ENCODE data around the gene CHRM4. TPM values are rescaled to one million over a fixed set of nuclear protein-coding genes. Genes with fewer than 3 reads are reported as not detected.

CHRM4 gene
- total RNA-seq, 1 experiment from 2014 or later = 1.1 TPM

DNA sequence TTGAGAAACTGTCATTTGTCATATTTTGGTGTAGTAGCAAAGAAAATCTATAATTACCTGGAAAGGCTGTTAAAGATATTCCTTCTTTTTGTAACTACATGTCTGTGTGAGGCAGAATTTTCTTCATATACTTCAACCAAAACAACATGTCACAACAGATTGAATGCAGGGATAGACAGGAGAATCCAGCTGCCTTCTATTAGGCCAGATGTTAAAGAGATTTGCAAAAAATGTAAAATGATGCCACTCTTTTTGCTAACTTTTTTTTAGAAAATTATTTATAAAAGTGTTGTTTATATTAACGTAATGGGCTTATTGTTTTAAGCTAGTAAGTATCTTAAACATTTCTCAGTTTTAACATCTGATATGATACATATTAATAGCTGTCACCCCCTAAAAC lies 31.6 kb downstream of the CHRM4 start:
- ATAC-seq = no peak
- Histone ChIP-seq H3K27me3 (ENCODE audit: insufficient read depth, low read length) (no peaks in the 10 kb centered on the region), H3K27ac (ENCODE audit: low read depth, low read length) (no peak overlapping the region), H3K36me3 (ENCODE audit: control insufficient read depth in 1 of 2, insufficient read depth in 2 of 2, low read length in 2 of 2) (no peaks in the 10 kb centered on the region), H4K20me1 (ENCODE audit: insufficient read depth) (no peaks in the 10 kb centered on the region), H3K79me2 (ENCODE audit: insufficient read depth, low read length) (peaks cover 68% of the 10 kb centered on the region), H3K4me1 (ENCODE audit: control insufficient read depth in 1 of 2, insufficient read depth in 2 of 2, low read length in 2 of 2) (peaks cover 20 to 40% of the 10 kb centered on the region in 2 experiments), H3K9me2 (ENCODE audit: insufficient read depth) (no peaks in the 10 kb centered on the region), H3K4me3 (replicated peaks in 1 of 2; ENCODE audit: low read depth in 1 of 2, low read length in 2 of 2) (no peak overlapping the region), H3K4me2 (ENCODE audit: low read length) (no peak overlapping the region), H3K9ac (ENCODE audit: low read length) (no peak overlapping the region), H3K9me3 (ENCODE audit: control insufficient read depth in 1 of 2, insufficient read depth in 1 of 2, low read depth in 1 of 2, low read length in 2 of 2) (no peaks in the 10 kb centered on the region), H2AFZ (ENCODE audit: low read depth, low read length, poor library complexity, severe bottlenecking) (no peak overlapping the region)
- BruUV-seq (replicated peaks) = no TSS peak
- ChIA-PET CTCF (interaction anchor here (1.0 to 2.5 kb wide), 4 partner anchors 7 to 111 kb away, joined by 3 to 10 read pairs (median 4); partner anchors contain the start of gene DGKZ), RAD21 (ENCODE audit: low non-redundant PET in 1 of 2, low total read pairs in 2 of 2, uncharacterized antibody in 2 of 2, unreplicated experiment in 2 of 2) (no interaction called here), POLR2A (interaction anchor here (0.6 kb wide), 1 partner anchor 239 kb away, joined by 5 read pairs; no protein-coding TSS in a partner anchor)
- TF ChIP-seq YY1 (IDR thresholded peaks at IDR 0.05; ENCODE audit: extremely low read depth, insufficient replicate concordance, low read depth, low read length) = no peak
- TF ChIP-seq, protein P1, sequence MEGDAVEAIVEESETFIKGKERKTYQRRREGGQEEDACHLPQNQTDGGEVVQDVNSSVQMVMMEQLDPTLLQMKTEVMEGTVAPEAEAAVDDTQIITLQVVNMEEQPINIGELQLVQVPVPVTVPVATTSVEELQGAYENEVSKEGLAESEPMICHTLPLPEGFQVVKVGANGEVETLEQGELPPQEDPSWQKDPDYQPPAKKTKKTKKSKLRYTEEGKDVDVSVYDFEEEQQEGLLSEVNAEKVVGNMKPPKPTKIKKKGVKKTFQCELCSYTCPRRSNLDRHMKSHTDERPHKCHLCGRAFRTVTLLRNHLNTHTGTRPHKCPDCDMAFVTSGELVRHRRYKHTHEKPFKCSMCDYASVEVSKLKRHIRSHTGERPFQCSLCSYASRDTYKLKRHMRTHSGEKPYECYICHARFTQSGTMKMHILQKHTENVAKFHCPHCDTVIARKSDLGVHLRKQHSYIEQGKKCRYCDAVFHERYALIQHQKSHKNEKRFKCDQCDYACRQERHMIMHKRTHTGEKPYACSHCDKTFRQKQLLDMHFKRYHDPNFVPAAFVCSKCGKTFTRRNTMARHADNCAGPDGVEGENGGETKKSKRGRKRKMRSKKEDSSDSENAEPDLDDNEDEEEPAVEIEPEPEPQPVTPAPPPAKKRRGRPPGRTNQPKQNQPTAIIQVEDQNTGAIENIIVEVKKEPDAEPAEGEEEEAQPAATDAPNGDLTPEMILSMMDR (IDR thresholded peaks at IDR 0.05 in 2 of 3, conservative IDR thresholded peaks at IDR 0.05 in 1 of 3; ENCODE audit: borderline replicate concordance in 1 of 3, insufficient read depth in 1 of 3, low read depth in 2 of 3, low read length in 2 of 3) = no peak
- no peak for TF ChIP-seq ZNF274 (IDR thresholded peaks at IDR 0.05; ENCODE audit: low read depth, low read length)
- no peak for TF ChIP-seq CEBPB (IDR thresholded peaks at IDR 0.05; ENCODE audit: low read depth)
- TF ChIP-seq, protein P2, sequence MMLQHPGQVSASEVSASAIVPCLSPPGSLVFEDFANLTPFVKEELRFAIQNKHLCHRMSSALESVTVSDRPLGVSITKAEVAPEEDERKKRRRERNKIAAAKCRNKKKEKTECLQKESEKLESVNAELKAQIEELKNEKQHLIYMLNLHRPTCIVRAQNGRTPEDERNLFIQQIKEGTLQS (IDR thresholded peaks at IDR 0.05) = no peak
- no peak for TF ChIP-seq TCF7L2 (IDR thresholded peaks at IDR 0.05; ENCODE audit: borderline replicate concordance, extremely low read depth, insufficient read depth, insufficient read length)
- no peak for TF ChIP-seq CBX3 (IDR thresholded peaks at IDR 0.05; ENCODE audit: low read depth)
- TF ChIP-seq EZH2phosphoT487 (IDR thresholded peaks at IDR 0.05; ENCODE audit: borderline replicate concordance) = no peak
- TF ChIP-seq SIN3A (IDR thresholded peaks at IDR 0.05; ENCODE audit: low read depth) = no peak
- no peak for TF ChIP-seq SRF (IDR thresholded peaks at IDR 0.05; ENCODE audit: low read depth)
- no peak for TF ChIP-seq EZH2 (IDR thresholded peaks at IDR 0.05)
- no peak for TF ChIP-seq POLR2A (IDR thresholded peaks at IDR 0.05; ENCODE audit: borderline replicate concordance, extremely low read depth, insufficient read depth, insufficient read length)
- TF ChIP-seq ZFX (IDR thresholded peaks at IDR 0.05) = no peak
- no peak for TF ChIP-seq JUND (IDR thresholded peaks at IDR 0.05)
- no peak for DNase-seq (ENCODE audit: low read depth, low spot score)
- intact Hi-C loops (cut with micrococcal nuclease) = no loop called here

All from HCT116 (cell line).